Lung microvascular endothelial cell (primary cell): ENCODE data around the gene IRF3. TPM values are rescaled to one million over a fixed set of nuclear protein-coding genes. Genes with fewer than 3 reads are reported as not detected.
A peak's percentile ranks its signal among the peaks of the same experiment; 100 is the strongest.

Experiments
- DNase-seq, 2 donors: peaks; one replicate each; pipeline versions ENCODE4 v3.0.0 to v3.0.0-alpha.2; 2010; ENCODE audit warnings: low read depth in 2 of 2
- total RNA-seq: library from RNA; depleted of rRNA; stranded (reverse); fragments of >200 nt; gene quantifications from 2 replicates; pipeline ENCODE4 v1.2.1, GENCODE V29; 2014

Gene IRF3
- total RNA-seq, 1 donor from 2014 or later = 43.1 TPM

- peak; percentile 49 to 73 for DNase-seq
Observed at GRCh38 chr19:49687566-49688316, 22.1 kb upstream of the IRF3 start.

GRCh38 chr19:49687150-49687549 lies 21.5 kb upstream of the IRF3 start:
- no peak for DNase-seq

- no peak for DNase-seq
Observed at GRCh38 chr19:49686503-49687088, 20.9 kb upstream of the IRF3 start.

GRCh38 chr19:49685845-49686332 lies 20.2 kb upstream of the IRF3 start:
- DNase-seq = no peak

- DNase-seq = no peak
Observed at GRCh38 chr19:49684983-49685553, 19.4 kb upstream of the IRF3 start.

- no peak for DNase-seq
Observed at GRCh38 chr19:49684251-49684982, 18.8 kb upstream of the IRF3 start.

- DNase-seq = no peak
Observed at GRCh38 chr19:49683814-49684250, 18.2 kb upstream of the IRF3 start.

GRCh38 chr19:49682274-49682673 lies 16.6 kb upstream of the IRF3 start:
- DNase-seq = no peak

GRCh38 chr19:49681830-49682229 lies 16.2 kb upstream of the IRF3 start:
- DNase-seq = no peak

- DNase-seq = peak; percentile 85 to 88
Observed at GRCh38 chr19:49680421-49681351, 15.0 kb upstream of the IRF3 start.

GRCh38 chr19:49679771-49680413 lies 14.2 kb upstream of the IRF3 start:
- DNase-seq = no peak

- DNase-seq = no peak
Observed at GRCh38 chr19:49678985-49679770, 13.5 kb upstream of the IRF3 start.

GRCh38 chr19:49677901-49678674 lies 12.4 kb upstream of the IRF3 start:
- peak; percentile 64 to 77 for DNase-seq

- peak; percentile 35 to 67 for DNase-seq
Observed at GRCh38 chr19:49677231-49677900, 11.7 kb upstream of the IRF3 start, which contains the start of gene PRMT1. TSS of gene PRMT1 (plus strand) at chr19:49677271. CDS start at chr19:49677281, 10 bp downstream.

GRCh38 chr19:49676784-49677230 lies 11.2 kb upstream of the IRF3 start:
- DNase-seq = peak; percentile 100

GRCh38 chr19:49676136-49676783 lies 10.6 kb upstream of the IRF3 start:
- peak; percentile 94 to 97 for DNase-seq

- peak; percentile 78 to 87 for DNase-seq
Observed at GRCh38 chr19:49672131-49672919, 6.7 kb upstream of the IRF3 start.
